Spinal cord (tissue), 10 donors: Measurements from ENCODE around the gene MRPS6. TPM values are rescaled to one million over a fixed set of nuclear protein-coding genes. Genes with fewer than 3 reads are reported as not detected.
A peak's percentile ranks its signal among the peaks of the same experiment; 100 is the strongest.

Experiments used
- DNase-seq, 6 donors: peaks; one replicate each; pipeline versions ENCODE4 v3.0.0 to v3.0.0-alpha.2; 2013 to 2015; ENCODE audit warnings: low spot score in 6 of 6, low read depth in 4 of 6
- H3K27ac ChIP-seq: one replicate; pipeline ENCODE4 v1.5.1; 2013; ENCODE audit warnings: low read depth, low read length, control low read depth
- H3K27me3 ChIP-seq: one replicate; pipeline ENCODE4 v1.6.1; 2013; ENCODE audit warnings: low read length; ENCODE audit not compliant: control insufficient read depth, insufficient read depth
- H3K36me3 ChIP-seq: one replicate; pipeline ENCODE4 v1.6.1; 2013; ENCODE audit warnings: low read length; ENCODE audit not compliant: control insufficient read depth, insufficient read depth
- H3K4me1 ChIP-seq: one replicate; pipeline ENCODE4 v1.6.1; 2013; ENCODE audit warnings: low read length; ENCODE audit not compliant: control insufficient read depth, insufficient read depth
- H3K4me3 ChIP-seq: one replicate; pipeline ENCODE4 v1.5.1; 2013; ENCODE audit warnings: low read depth, low read length, control low read depth
- H3K9me3 ChIP-seq: one replicate; pipeline ENCODE4 v1.6.1; 2013; ENCODE audit warnings: low read length; ENCODE audit not compliant: control insufficient read depth, insufficient read depth
- WGBS: methylation state at CpG from one replicate; pipeline ENCODE4 v1.1.5; 2013; ENCODE audit warnings: missing lambda C conversion rate; ENCODE audit not compliant: insufficient coverage; 5-methylcytosine and 5-hydroxymethylcytosine counted together
- polyA plus RNA-seq, 2 donors: library from polyadenylated mRNA; unstranded; fragments of 120-200 nt; gene quantifications; one replicate each; pipeline ENCODE4 v1.2.1, GENCODE V29; 2013; ENCODE audit not compliant: insufficient read length in 2 of 2
- total RNA-seq, 2 donors: library from RNA; depleted of rRNA in 1 of 2; stranded (reverse); fragments of 120-200 nt in 1 of 2; fragments of >200 nt in 1 of 2; gene quantifications; one replicate each; pipeline versions ENCODE4 v1.2.3 to v1.2.4, GENCODE V29; 2013 to 2014
- donor health status: healthy.

Gene MRPS6
- total and polyA plus RNA-seq, 4 donors = 30.5 to 111 (median 74.0) TPM

DNA sequence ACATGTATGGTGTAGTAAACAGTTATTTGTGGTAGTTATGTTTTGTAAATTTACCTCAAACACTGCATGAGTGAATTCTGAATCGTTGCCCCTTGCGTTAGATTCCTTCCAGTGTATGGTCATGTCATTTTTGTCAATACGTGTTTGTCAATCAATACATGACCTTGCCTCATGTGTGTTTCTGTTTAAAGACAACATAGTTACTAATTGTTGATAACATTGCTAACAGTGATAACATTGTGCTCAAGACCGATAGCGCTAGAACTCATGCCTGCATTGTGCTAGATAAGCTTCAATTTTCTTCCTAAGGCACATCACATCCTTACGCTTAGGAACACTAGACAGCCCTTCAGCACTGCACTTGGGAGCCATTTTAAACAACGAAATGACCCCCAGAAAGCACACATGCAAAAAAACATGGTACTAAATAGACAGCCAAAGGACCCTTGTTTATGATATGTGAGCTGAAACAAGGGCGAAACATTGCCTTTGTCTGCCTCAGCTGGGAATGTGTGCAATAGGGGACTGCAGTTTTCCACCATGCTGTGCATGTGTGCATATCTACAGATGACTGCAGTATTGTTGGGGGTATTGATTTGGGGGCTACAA, 37.3 kb downstream of the MRPS6 start:
- no peaks in the 10 kb centered on the region for H3K27me3 ChIP-seq
- no peaks in the 10 kb centered on the region for H3K9me3 ChIP-seq
- peak in 1 of 6 donors; percentile 20 for DNase-seq
- H3K36me3 ChIP-seq = no peaks in the 10 kb centered on the region
- H3K4me1 ChIP-seq = no peaks in the 10 kb centered on the region
- 79% methylated on average over 4 of the region's 8 CpGs for WGBS
- no peak overlapping the region for H3K4me3 ChIP-seq
- no peak overlapping the region for H3K27ac ChIP-seq

GRCh38 chr21:34112316-34113033, 39.1 kb downstream of the MRPS6 start:
- no peaks in the 10 kb centered on the region for H3K4me1 ChIP-seq
- H3K27ac ChIP-seq = no peak overlapping the region
- no peak overlapping the region for H3K4me3 ChIP-seq
- no peaks in the 10 kb centered on the region for H3K9me3 ChIP-seq
- DNase-seq = no peak
- H3K27me3 ChIP-seq = no peaks in the 10 kb centered on the region
- H3K36me3 ChIP-seq = no peaks in the 10 kb centered on the region
- no CpG with 5 or more reads among the region's 6 CpGs for WGBS

DNA sequence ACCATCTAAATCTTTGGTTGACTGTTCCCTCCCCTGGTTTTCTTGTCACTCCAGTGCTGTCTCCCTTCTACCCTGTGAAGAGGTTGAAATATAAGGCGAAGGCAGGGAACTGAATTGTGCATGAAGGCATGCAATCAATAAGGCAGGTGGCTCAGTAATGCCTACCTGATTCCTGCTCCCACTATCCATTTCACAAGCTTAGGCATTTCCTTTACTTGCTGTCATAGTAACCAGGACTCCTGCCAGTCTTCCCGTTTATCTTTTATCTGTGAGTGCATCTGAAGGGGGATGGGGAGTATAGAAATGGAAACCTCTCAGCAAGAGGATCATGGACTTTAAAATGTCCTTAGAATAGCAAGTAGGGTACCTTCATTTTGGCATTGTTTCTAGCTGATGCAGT, 40.5 kb downstream of the MRPS6 start:
- no CpG with 5 or more reads among the region's 2 CpGs for WGBS

DNA sequence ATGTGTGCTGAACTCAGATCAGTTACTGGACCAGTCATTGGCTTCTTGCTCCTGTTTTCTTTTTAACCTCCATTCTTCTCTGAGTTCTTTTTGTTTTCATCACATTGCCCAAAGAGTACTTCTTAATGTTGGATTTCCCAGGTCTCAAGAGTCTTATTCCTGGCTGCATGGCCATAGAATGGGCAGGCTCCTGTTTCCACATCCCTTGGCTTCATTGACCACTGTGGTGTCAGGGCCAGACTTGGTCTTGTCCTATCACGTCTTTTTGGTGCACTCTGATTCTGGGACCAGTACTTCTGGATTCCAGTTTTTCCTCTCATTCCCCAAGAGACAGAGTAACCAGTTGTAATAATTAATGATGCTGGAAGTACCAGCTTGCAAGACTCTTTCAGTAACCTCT, 41.8 kb downstream of the MRPS6 start:
- DNase-seq = no peak
- no CpG with 5 or more reads among the region's 1 CpG for WGBS
- Histone ChIP-seq H3K9me3 (no peaks in the 10 kb centered on the region), H3K27ac (no peak overlapping the region), H3K27me3 (no peaks in the 10 kb centered on the region), H3K4me1 (no peaks in the 10 kb centered on the region), H3K4me3 (no peak overlapping the region), H3K36me3 (no peaks in the 10 kb centered on the region)

More for the DNA sequence above, 40.5 kb downstream of the MRPS6 start:
- Histone ChIP-seq H3K4me3 (no peak overlapping the region), H3K4me1 (no peaks in the 10 kb centered on the region), H3K36me3 (no peaks in the 10 kb centered on the region), H3K27me3 (no peaks in the 10 kb centered on the region), H3K27ac (no peak overlapping the region), H3K9me3 (no peaks in the 10 kb centered on the region)
- peak in 2 of 6 donors; percentile 58 to 61 for DNase-seq

DNA sequence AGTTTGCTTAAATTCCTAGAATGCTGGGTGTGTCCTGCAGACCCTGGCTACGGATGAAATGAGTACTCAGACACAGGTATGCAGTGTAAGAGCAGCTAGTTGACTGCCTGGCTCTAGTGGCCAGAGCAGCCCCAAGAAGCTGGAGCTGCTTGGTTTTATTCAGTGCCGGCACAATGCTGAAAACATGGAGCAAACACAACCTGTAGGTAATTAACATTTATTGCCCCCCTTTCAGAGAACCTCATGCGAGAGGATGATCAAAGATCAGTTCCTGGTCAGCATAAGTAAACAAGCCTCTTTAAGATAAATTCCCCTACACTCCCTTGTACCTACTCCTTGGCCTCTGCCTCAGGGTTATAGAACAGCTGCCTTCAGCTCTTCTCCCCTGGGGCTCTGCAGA, 43.2 kb downstream of the MRPS6 start:
- no peaks in the 10 kb centered on the region for H3K4me1 ChIP-seq
- no peak overlapping the region for H3K27ac ChIP-seq
- no peaks in the 10 kb centered on the region for H3K36me3 ChIP-seq
- no peaks in the 10 kb centered on the region for H3K27me3 ChIP-seq
- H3K4me3 ChIP-seq = no peak overlapping the region
- 60% methylated on average over 3 of the region's 3 CpGs for WGBS
- H3K9me3 ChIP-seq = no peaks in the 10 kb centered on the region
- no peak for DNase-seq

GRCh38 chr21:34120867-34121266, 47.5 kb downstream of the MRPS6 start:
- WGBS = 88% methylated on average over 2 of the region's 2 CpGs
- no peaks in the 10 kb centered on the region for H3K36me3 ChIP-seq
- no peaks in the 10 kb centered on the region for H3K4me1 ChIP-seq
- H3K9me3 ChIP-seq = no peaks in the 10 kb centered on the region
- no peaks in the 10 kb centered on the region for H3K27me3 ChIP-seq
- DNase-seq = no peak
- H3K27ac ChIP-seq = no peak overlapping the region
- H3K4me3 ChIP-seq = no peak overlapping the region

- H3K27ac ChIP-seq = no peak overlapping the region
- no peaks in the 10 kb centered on the region for H3K27me3 ChIP-seq
- no peaks in the 10 kb centered on the region for H3K9me3 ChIP-seq
- H3K4me1 ChIP-seq = peaks cover 8% of the 10 kb centered on the region
- no peak overlapping the region for H3K4me3 ChIP-seq
- no peak for DNase-seq
- H3K36me3 ChIP-seq = peaks cover 2% of the 10 kb centered on the region
- no CpG with 5 or more reads among the region's 2 CpGs for WGBS
These were observed 48.7 kb downstream of the MRPS6 start for GRCh38 chr21:34122047-34122446.

DNA sequence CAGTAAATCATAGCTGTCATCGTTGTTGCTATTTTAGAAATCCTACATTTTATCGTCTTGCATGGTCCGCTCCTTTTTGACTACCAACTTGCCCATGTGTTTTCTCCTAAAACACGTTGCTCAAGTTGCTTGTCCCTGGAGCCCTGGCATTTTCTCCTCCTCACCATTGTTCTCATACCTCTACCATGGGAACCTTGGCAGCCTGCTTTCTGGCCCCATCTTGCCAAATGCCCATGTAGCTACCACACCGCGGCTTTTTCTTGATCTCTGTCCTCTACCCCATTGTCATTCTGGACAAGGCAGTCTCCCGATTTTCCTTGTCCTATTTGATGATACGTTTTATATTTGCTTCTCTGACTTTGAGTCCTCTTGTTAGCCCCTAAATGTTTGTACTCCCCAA, 50.2 kb downstream of the MRPS6 start:
- Histone ChIP-seq H3K4me3 (no peak overlapping the region), H3K9me3 (no peaks in the 10 kb centered on the region), H3K4me1 (peaks cover 9% of the 10 kb centered on the region), H3K36me3 (peaks cover 2% of the 10 kb centered on the region), H3K27me3 (no peaks in the 10 kb centered on the region), H3K27ac (no peak overlapping the region)
- DNase-seq = peak in 1 of 6 donors; percentile 30
- 69% methylated on average over 7 of the region's 8 CpGs for WGBS

DNA sequence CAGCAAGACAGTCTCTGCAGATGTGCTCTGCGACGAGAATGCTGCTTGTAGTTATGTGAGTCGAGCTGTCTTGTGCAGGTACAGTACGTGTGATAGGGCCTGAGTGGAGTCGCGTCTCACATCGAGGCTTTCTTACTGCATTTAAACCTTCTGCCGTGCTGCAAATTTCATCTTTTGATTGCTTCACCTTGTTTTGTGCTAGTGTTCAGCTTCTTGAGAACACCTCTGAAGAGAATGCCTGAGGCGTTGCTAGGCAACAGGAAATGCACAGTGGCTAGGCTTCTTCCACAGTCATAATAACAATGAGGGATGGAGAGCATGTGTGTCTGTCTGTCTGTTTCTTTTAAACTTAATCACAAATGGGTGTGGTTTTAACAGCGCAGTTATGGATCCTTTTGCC, 52.9 kb downstream of the MRPS6 start:
- Histone ChIP-seq H3K27me3 (no peaks in the 10 kb centered on the region), H3K36me3 (peaks cover 2% of the 10 kb centered on the region), H3K9me3 (no peaks in the 10 kb centered on the region), H3K4me3 (no peak overlapping the region), H3K4me1 (peaks cover 36% of the 10 kb centered on the region), H3K27ac (no peak overlapping the region)
- 52% methylated on average over 10 of the region's 10 CpGs for WGBS
- peak in 3 of 6 donors; percentile 44 to 92 (median 73) for DNase-seq

- no peaks in the 10 kb centered on the region for H3K27me3 ChIP-seq
- no peak overlapping the region for H3K27ac ChIP-seq
- WGBS = 65% methylated on average over 4 of the region's 5 CpGs
- H3K36me3 ChIP-seq = peaks cover 2% of the 10 kb centered on the region
- H3K4me3 ChIP-seq = no peak overlapping the region
- DNase-seq = no peak
- no peaks in the 10 kb centered on the region for H3K9me3 ChIP-seq
- peaks cover 40% of the 10 kb centered on the region for H3K4me1 ChIP-seq
These were observed 53.3 kb downstream of the MRPS6 start for GRCh38 chr21:34126691-34127090.
